ENCODE results near the gene LY6G6C. TPM values are rescaled to one million over a fixed set of nuclear protein-coding genes. Genes with fewer than 3 reads are reported as not detected.

The LY6G6C gene
- total and polyA plus RNA-seq, 2 of the 13 experiments (the other 11 are each of a cell fraction or from before 2014, with no cell fraction given): 0.15 TPM; not detected in 1

DNA sequence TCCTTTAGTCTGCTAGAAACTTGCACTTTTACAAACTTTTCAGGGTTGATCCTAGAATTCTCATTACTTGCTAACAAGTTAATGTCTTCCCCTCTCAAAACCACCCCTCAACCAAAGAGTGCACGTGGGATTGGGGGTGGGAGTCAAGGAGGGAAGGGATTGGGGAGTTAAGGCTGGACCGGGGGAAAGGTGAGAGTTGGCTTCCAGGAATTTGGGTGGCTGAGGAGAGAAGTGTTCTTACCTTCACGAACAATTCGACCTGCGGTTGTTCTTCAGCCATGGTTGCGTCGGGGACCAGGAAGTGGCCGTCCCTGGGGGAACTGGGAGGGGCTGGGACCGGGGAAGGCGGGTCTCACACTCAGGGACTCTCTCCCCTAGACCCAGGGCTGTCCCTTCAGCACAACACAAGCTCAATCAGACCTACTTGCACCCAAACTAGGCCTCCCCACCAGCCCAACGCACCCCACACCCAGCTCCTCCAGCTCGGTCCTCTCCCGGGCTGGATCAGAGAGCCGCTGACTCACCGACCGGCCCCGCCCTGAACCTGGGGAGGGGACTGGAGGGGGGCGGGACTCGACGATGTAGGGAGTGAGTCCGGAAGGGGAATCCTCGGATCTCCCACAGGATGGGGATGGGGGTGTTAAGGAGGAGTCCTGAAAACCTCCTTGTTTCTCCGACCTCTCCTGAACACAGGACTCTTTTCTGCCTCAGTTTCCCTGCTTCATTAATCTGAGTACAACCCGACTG lies 14.6 kb upstream of the LY6G6C start, which contains the start of gene CLIC1 (continued):
- TF ChIP-seq, protein P1, sequence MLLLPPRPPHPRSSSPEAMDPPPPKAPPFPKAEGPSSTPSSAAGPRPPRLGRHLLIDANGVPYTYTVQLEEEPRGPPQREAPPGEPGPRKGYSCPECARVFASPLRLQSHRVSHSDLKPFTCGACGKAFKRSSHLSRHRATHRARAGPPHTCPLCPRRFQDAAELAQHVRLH (CRISPR knock-in tag; IDR thresholded peaks at IDR 0.05; ENCODE audit: borderline replicate concordance, low read depth): peak; percentile 65
- 0 out of 3 replicates have a peak, but pooled peaks have one; percentile 45 for TF ChIP-seq MXI1 (IDR thresholded peaks at IDR 0.05; ENCODE audit: borderline replicate concordance, low read depth, low read length)
- TF ChIP-seq, protein P2, sequence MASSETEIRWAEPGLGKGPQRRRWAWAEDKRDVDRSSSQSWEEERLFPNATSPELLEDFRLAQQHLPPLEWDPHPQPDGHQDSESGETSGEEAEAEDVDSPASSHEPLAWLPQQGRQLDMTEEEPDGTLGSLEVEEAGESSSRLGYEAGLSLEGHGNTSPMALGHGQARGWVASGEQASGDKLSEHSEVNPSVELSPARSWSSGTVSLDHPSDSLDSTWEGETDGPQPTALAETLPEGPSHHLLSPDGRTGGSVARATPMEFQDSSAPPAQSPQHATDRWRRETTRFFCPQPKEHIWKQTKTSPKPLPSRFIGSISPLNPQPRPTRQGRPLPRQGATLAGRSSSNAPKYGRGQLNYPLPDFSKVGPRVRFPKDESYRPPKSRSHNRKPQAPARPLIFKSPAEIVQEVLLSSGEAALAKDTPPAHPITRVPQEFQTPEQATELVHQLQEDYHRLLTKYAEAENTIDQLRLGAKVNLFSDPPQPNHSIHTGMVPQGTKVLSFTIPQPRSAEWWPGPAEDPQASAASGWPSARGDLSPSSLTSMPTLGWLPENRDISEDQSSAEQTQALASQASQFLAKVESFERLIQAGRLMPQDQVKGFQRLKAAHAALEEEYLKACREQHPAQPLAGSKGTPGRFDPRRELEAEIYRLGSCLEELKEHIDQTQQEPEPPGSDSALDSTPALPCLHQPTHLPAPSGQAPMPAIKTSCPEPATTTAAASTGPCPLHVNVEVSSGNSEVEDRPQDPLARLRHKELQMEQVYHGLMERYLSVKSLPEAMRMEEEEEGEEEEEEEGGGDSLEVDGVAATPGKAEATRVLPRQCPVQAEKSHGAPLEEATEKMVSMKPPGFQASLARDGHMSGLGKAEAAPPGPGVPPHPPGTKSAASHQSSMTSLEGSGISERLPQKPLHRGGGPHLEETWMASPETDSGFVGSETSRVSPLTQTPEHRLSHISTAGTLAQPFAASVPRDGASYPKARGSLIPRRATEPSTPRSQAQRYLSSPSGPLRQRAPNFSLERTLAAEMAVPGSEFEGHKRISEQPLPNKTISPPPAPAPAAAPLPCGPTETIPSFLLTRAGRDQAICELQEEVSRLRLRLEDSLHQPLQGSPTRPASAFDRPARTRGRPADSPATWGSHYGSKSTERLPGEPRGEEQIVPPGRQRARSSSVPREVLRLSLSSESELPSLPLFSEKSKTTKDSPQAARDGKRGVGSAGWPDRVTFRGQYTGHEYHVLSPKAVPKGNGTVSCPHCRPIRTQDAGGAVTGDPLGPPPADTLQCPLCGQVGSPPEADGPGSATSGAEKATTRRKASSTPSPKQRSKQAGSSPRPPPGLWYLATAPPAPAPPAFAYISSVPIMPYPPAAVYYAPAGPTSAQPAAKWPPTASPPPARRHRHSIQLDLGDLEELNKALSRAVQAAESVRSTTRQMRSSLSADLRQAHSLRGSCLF (CRISPR knock-in tag; IDR thresholded peaks at IDR 0.05; ENCODE audit: borderline replicate concordance): no peak
- TF ChIP-seq, protein P3, sequence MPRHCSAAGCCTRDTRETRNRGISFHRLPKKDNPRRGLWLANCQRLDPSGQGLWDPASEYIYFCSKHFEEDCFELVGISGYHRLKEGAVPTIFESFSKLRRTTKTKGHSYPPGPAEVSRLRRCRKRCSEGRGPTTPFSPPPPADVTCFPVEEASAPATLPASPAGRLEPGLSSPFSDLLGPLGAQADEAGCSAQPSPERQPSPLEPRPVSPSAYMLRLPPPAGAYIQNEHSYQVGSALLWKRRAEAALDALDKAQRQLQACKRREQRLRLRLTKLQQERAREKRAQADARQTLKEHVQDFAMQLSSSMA (CRISPR knock-in tag; IDR thresholded peaks at IDR 0.05): no peak; the same call in 1 of the 2 replicates
- TF ChIP-seq FOSL1 (CRISPR knock-in tag; IDR thresholded peaks at IDR 0.05; ENCODE audit: borderline replicate concordance): peak; percentile 84; the same call in 1 of the 2 replicates
- TF ChIP-seq ZKSCAN5 (CRISPR knock-in tag; IDR thresholded peaks at IDR 0.05): no peak; the same call in 1 of the 2 replicates
- TF ChIP-seq ZNF451 (CRISPR knock-in tag; IDR thresholded peaks at IDR 0.05): no peak
- TF ChIP-seq NFKBIZ (CRISPR knock-in tag; IDR thresholded peaks at IDR 0.05): peak; percentile 95; the same call in 1 of the 2 replicates
- no peak for TF ChIP-seq RAD51 (IDR thresholded peaks at IDR 0.05; ENCODE audit: borderline replicate concordance)
- TF ChIP-seq RBM22 (optimal IDR thresholded peaks at IDR 0.05; ENCODE audit: low read length): no peak
- TF ChIP-seq, protein P4, sequence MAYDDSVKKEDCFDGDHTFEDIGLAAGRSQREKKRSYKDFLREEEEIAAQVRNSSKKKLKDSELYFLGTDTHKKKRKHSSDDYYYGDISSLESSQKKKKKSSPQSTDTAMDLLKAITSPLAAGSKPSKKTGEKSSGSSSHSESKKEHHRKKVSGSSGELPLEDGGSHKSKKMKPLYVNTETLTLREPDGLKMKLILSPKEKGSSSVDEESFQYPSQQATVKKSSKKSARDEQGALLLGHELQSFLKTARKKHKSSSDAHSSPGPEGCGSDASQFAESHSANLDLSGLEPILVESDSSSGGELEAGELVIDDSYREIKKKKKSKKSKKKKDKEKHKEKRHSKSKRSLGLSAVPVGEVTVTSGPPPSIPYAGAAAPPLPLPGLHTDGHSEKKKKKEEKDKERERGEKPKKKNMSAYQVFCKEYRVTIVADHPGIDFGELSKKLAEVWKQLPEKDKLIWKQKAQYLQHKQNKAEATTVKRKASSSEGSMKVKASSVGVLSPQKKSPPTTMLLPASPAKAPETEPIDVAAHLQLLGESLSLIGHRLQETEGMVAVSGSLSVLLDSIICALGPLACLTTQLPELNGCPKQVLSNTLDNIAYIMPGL (CRISPR knock-in tag; IDR thresholded peaks at IDR 0.05; ENCODE audit: borderline replicate concordance in 1 of 2, low read depth in 1 of 2): peak; percentile 62 to 76; a peak in 2 of 4 replicates
- TF ChIP-seq U2AF2 (IDR thresholded peaks at IDR 0.05; ENCODE audit: low read depth, low read length): 0 out of 2 replicates have a peak, but pooled peaks have one; percentile 56
- TF ChIP-seq, protein P5, sequence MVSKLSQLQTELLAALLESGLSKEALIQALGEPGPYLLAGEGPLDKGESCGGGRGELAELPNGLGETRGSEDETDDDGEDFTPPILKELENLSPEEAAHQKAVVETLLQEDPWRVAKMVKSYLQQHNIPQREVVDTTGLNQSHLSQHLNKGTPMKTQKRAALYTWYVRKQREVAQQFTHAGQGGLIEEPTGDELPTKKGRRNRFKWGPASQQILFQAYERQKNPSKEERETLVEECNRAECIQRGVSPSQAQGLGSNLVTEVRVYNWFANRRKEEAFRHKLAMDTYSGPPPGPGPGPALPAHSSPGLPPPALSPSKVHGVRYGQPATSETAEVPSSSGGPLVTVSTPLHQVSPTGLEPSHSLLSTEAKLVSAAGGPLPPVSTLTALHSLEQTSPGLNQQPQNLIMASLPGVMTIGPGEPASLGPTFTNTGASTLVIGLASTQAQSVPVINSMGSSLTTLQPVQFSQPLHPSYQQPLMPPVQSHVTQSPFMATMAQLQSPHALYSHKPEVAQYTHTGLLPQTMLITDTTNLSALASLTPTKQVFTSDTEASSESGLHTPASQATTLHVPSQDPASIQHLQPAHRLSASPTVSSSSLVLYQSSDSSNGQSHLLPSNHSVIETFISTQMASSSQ (IDR thresholded peaks at IDR 0.05; ENCODE audit: low read depth): peak; percentile 37
- TF ChIP-seq, protein P5 (CRISPR knock-in tag; IDR thresholded peaks at IDR 0.05; ENCODE audit: borderline replicate concordance): peak; percentile 49; the same call in 1 of the 2 replicates
- TF ChIP-seq ZNF569 (CRISPR knock-in tag; IDR thresholded peaks at IDR 0.05; ENCODE audit: borderline replicate concordance): no peak
- TF ChIP-seq YEATS2 (CRISPR knock-in tag; IDR thresholded peaks at IDR 0.05; ENCODE audit: borderline replicate concordance): peak; percentile 83; the same call in 1 of the 2 replicates

Measured in HepG2 (cell line).